H9 (cell line): ENCODE data around the gene NPLOC4. TPM values are rescaled to one million over a fixed set of nuclear protein-coding genes. Genes with fewer than 3 reads are reported as not detected.

Source experiments
- DNase-seq: peaks from one replicate; pipeline ENCODE4 v3.0.0-alpha.2; 2017
- H2AFZ ChIP-seq: one replicate; pipeline ENCODE4 v1.6.1; 2013; ENCODE audit warnings: mild to moderate bottlenecking, low read length, control low read depth, moderate library complexity
- H2AK5ac ChIP-seq: 2 replicates; pipeline ENCODE4 v1.6.1; 2013; ENCODE audit warnings: low read length, control low read depth, mixed read lengths; ENCODE audit not compliant: insufficient read length
- H2BK120ac ChIP-seq: one replicate; pipeline ENCODE4 v1.6.1; 2013; ENCODE audit warnings: low read depth, mild to moderate bottlenecking, low read length, control low read depth, inconsistent platforms; ENCODE audit not compliant: poor library complexity, severe bottlenecking
- H2BK12ac ChIP-seq: 2 replicates; pipeline ENCODE4 v1.6.1; 2013; ENCODE audit warnings: low read length, control low read depth, mixed read lengths, low read depth; ENCODE audit not compliant: insufficient read length
- H2BK15ac ChIP-seq: 2 replicates; pipeline ENCODE4 v1.6.1; 2013; ENCODE audit warnings: low read depth, low read length, control low read depth
- H2BK20ac ChIP-seq: one replicate; pipeline ENCODE4 v1.6.1; 2013; ENCODE audit warnings: low read depth, mild to moderate bottlenecking, low read length, control low read depth, inconsistent platforms; ENCODE audit not compliant: poor library complexity, severe bottlenecking
- H2BK5ac ChIP-seq: 2 replicates; pipeline ENCODE4 v1.6.1; 2013; ENCODE audit warnings: low read length, control low read depth, mixed read lengths; ENCODE audit not compliant: insufficient read length
- H3K14ac ChIP-seq: 2 replicates; pipeline ENCODE4 v1.6.1; 2013; ENCODE audit warnings: low read length, control low read depth; ENCODE audit not compliant: insufficient read depth
- H3K18ac ChIP-seq: 2 replicates; pipeline ENCODE4 v1.6.1; 2013; ENCODE audit warnings: low read depth, mild to moderate bottlenecking, mixed read lengths, low read length, control low read depth; ENCODE audit not compliant: insufficient read length
- H3K23ac ChIP-seq: 2 replicates; pipeline ENCODE4 v1.6.1; 2013; ENCODE audit warnings: low read length, control low read depth, mixed read lengths, low read depth; ENCODE audit not compliant: insufficient read length
- H3K23me2 ChIP-seq: 2 replicates; pipeline ENCODE4 v1.6.1; 2013; ENCODE audit warnings: low read depth, mild to moderate bottlenecking, mixed read lengths, low read length, control low read depth; ENCODE audit not compliant: insufficient read length, poor library complexity, severe bottlenecking
- H3K27ac ChIP-seq: 2 replicates; pipeline ENCODE4 v1.5.1; 2013; ENCODE audit warnings: low read length, control low read depth, mixed read lengths, low read depth; ENCODE audit not compliant: insufficient read length
- H3K27me3 ChIP-seq: 2 replicates; pipeline ENCODE4 v1.6.1; 2013; ENCODE audit warnings: low read length, control low read depth, inconsistent platforms; ENCODE audit not compliant: insufficient read depth
- H3K4ac ChIP-seq: 2 replicates; pipeline ENCODE4 v1.6.1; 2013; ENCODE audit warnings: low read depth, mild to moderate bottlenecking, control low read depth, inconsistent platforms, low read length, moderate library complexity
- H3K4me1 ChIP-seq: 2 replicates; pipeline ENCODE4 v1.6.1; 2013; ENCODE audit warnings: low read length, control low read depth, inconsistent platforms; ENCODE audit not compliant: insufficient read depth
- H3K4me2 ChIP-seq: 2 replicates; pipeline ENCODE4 v1.6.1; 2013; ENCODE audit warnings: low read length, control low read depth, mixed read lengths; ENCODE audit not compliant: insufficient read length, insufficient read depth
- H3K56ac ChIP-seq: 2 replicates; pipeline ENCODE4 v1.6.1; 2013; ENCODE audit warnings: low read depth, mild to moderate bottlenecking, mixed read lengths, low read length, control low read depth; ENCODE audit not compliant: insufficient read length
- H3K79me1 ChIP-seq: 2 replicates; pipeline ENCODE4 v1.6.1; 2013; ENCODE audit warnings: low read depth, mild to moderate bottlenecking, moderate library complexity, low read length, control low read depth, inconsistent platforms; ENCODE audit not compliant: insufficient read depth, poor library complexity, severe bottlenecking
- H3K79me2 ChIP-seq: 2 replicates; pipeline ENCODE4 v1.6.1; 2013; ENCODE audit warnings: low read length, control low read depth, inconsistent platforms; ENCODE audit not compliant: insufficient read depth
- H3K9ac ChIP-seq: 2 replicates; pipeline ENCODE4 v1.6.1; 2013; ENCODE audit warnings: low read length, control low read depth, mixed read lengths; ENCODE audit not compliant: insufficient read length; ENCODE audit errors: extremely low read depth
- H3K9me3 ChIP-seq: one replicate; pipeline ENCODE4 v1.6.1; 2013; ENCODE audit warnings: low read depth, low read length, inconsistent platforms; ENCODE audit not compliant: control insufficient read depth
- H3T11ph ChIP-seq: one replicate; pipeline ENCODE4 v1.6.1; 2013; ENCODE audit warnings: mild to moderate bottlenecking, low read length, control low read depth, inconsistent platforms
- H4K20me1 ChIP-seq: one replicate; pipeline ENCODE4 v1.6.1; 2013; ENCODE audit not compliant: control insufficient read depth, insufficient read length, insufficient read depth
- H4K5ac ChIP-seq: 2 replicates; pipeline ENCODE4 v1.6.1; 2013; ENCODE audit warnings: low read depth, mild to moderate bottlenecking, mixed read lengths, low read length, control low read depth; ENCODE audit not compliant: insufficient read length
- H4K8ac ChIP-seq: replicated peaks from 2 replicates; pipeline ENCODE4 v1.6.1; 2013; ENCODE audit warnings: low read length, control low read depth, mixed read lengths, low read depth; ENCODE audit not compliant: insufficient read length
- H4K91ac ChIP-seq: 2 replicates; pipeline ENCODE4 v1.6.1; 2013; ENCODE audit warnings: low read depth, mild to moderate bottlenecking, moderate library complexity, mixed read lengths, low read length, control low read depth; ENCODE audit not compliant: insufficient read length
- H3K27ac Mint-ChIP-seq, 3 experiments: 2 replicates in 2 of 3; 3 replicates in 1 of 3; pipeline ENCODE4 v1.8.0; 2020 to 2021; ENCODE audit warnings: mixed read lengths in 3 of 3, mild to moderate bottlenecking in 1 of 3, moderate library complexity in 1 of 3
- H3K27me3 Mint-ChIP-seq: 2 replicates; pipeline ENCODE4 v1.8.0; 2021; ENCODE audit warnings: low read depth, mild to moderate bottlenecking, moderate library complexity, mixed read lengths
- H3K36me3 Mint-ChIP-seq, 3 experiments: 2 replicates in 2 of 3; 3 replicates in 1 of 3; pipeline ENCODE4 v1.8.0; 2020 to 2021; ENCODE audit warnings: low read depth in 3 of 3, mixed read lengths in 3 of 3; ENCODE audit not compliant: insufficient read depth in 1 of 3
- H3K4me1 Mint-ChIP-seq, 2 experiments: 2 replicates each; pipeline ENCODE4 v1.8.0; 2020; ENCODE audit warnings: mixed read lengths in 2 of 2
- H3K4me3 Mint-ChIP-seq, 2 experiments: 2 replicates in 1 of 2; 3 replicates in 1 of 2; pipeline ENCODE4 v1.8.0; 2020 to 2021; ENCODE audit warnings: mild to moderate bottlenecking in 2 of 2, mixed read lengths in 2 of 2, moderate library complexity in 1 of 2
- H3K9me3 Mint-ChIP-seq, 2 experiments: 2 replicates in 1 of 2; 3 replicates in 1 of 2; pipeline ENCODE4 v1.8.0; 2020; ENCODE audit warnings: mild to moderate bottlenecking in 2 of 2, mixed read lengths in 2 of 2, moderate library complexity in 1 of 2
- WGBS: extraction: QIAGEN DNeasy Blood & Tissue Kit; methylation state at CpG from one replicate; pipeline ENCODE4 v1.1.7; 2013; ENCODE audit warnings: missing lambda C conversion rate, low lambda C conversion rate, mixed read lengths; ENCODE audit not compliant: insufficient read length; ENCODE audit errors: extremely low coverage; 5-methylcytosine and 5-hydroxymethylcytosine counted together
- total RNA-seq: library from RNA; stranded (reverse); gene quantifications from 2 replicates; pipeline ENCODE4 v1.2.1, GENCODE V29; 2021
- TF ChIP-seq, protein P1 (sequence below): fragments of 200-600 bp; sonication (generic); conservative IDR thresholded peaks from 3 replicates; pipeline ENCODE4 v1.8.0; 2021; ENCODE audit warnings: antibody characterized with exemption, mild to moderate bottlenecking

The NPLOC4 gene
- total RNA-seq, 1 experiment from 2014 or later: 103 TPM

- WGBS: no CpG with 5 or more reads among the region's 82 CpGs
- H2AFZ ChIP-seq: no peak overlapping the region
- H3K36me3 Mint-ChIP-seq: peaks cover 23 to 28% (median 24%) of the 10 kb centered on the region in 3 experiments
- no peak overlapping the region for H3K23ac ChIP-seq
- no peaks in the 10 kb centered on the region; the same call in 1 of the 2 replicates for H3K27me3 ChIP-seq
- H3K9ac ChIP-seq: peak overlapping the region; percentile 55
- TF ChIP-seq, protein P1, sequence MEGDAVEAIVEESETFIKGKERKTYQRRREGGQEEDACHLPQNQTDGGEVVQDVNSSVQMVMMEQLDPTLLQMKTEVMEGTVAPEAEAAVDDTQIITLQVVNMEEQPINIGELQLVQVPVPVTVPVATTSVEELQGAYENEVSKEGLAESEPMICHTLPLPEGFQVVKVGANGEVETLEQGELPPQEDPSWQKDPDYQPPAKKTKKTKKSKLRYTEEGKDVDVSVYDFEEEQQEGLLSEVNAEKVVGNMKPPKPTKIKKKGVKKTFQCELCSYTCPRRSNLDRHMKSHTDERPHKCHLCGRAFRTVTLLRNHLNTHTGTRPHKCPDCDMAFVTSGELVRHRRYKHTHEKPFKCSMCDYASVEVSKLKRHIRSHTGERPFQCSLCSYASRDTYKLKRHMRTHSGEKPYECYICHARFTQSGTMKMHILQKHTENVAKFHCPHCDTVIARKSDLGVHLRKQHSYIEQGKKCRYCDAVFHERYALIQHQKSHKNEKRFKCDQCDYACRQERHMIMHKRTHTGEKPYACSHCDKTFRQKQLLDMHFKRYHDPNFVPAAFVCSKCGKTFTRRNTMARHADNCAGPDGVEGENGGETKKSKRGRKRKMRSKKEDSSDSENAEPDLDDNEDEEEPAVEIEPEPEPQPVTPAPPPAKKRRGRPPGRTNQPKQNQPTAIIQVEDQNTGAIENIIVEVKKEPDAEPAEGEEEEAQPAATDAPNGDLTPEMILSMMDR: no peak
- H2AK5ac ChIP-seq: no peak overlapping the region
- H3K9me3 ChIP-seq: no peaks in the 10 kb centered on the region
- no peak overlapping the region; the same call in 1 of the 2 replicates for H3K4ac ChIP-seq
- H3K56ac ChIP-seq: no peak overlapping the region
- peak overlapping the region; percentile 80 to 89 for H3K4me3 Mint-ChIP-seq
- peak overlapping the region; percentile 79 for H3K4me2 ChIP-seq
- H3K79me1 ChIP-seq: peaks cover 2% of the 10 kb centered on the region
- H2BK15ac ChIP-seq: no peak overlapping the region
- peak overlapping the region; percentile 10 for H2BK120ac ChIP-seq
- H2BK20ac ChIP-seq: no peak overlapping the region
- H3K27ac Mint-ChIP-seq: no peak overlapping the region
- H3K23me2 ChIP-seq: peaks cover 48% of the 10 kb centered on the region
- peaks cover 7 to 19% of the 10 kb centered on the region in 2 experiments; a peak in 4 of 5 replicates for H3K9me3 Mint-ChIP-seq
- H2BK5ac ChIP-seq: no peak overlapping the region
- no peak overlapping the region for H3K27ac ChIP-seq
- H3K14ac ChIP-seq: peak overlapping the region; percentile 88; the same call in 1 of the 2 replicates
- peaks cover 4% of the 10 kb centered on the region; the same call in 1 of the 2 replicates for H3K4me1 ChIP-seq
- H4K91ac ChIP-seq: no peak overlapping the region
- peak overlapping the region; percentile 95 for H3K18ac ChIP-seq
- H3K27me3 Mint-ChIP-seq: peaks cover 18% of the 10 kb centered on the region
- H2BK12ac ChIP-seq: no peak overlapping the region
- DNase-seq: peak; percentile 85
- H3K79me2 ChIP-seq: peaks cover 25% of the 10 kb centered on the region; the same call in 1 of the 2 replicates
- H4K8ac ChIP-seq: no peak overlapping the region
- H3T11ph ChIP-seq: no peak overlapping the region
- H3K4me1 Mint-ChIP-seq: peaks cover 23 to 34% of the 10 kb centered on the region in 2 experiments
- no peaks in the 10 kb centered on the region for H4K20me1 ChIP-seq
- H4K5ac ChIP-seq: no peak overlapping the region
These were observed 122.0 kb downstream of the NPLOC4 start for GRCh38 chr17:81514739-81515529.
